H1 (cell line): ENCODE data around the gene TRIM22. TPM values are rescaled to one million over a fixed set of nuclear protein-coding genes. Genes with fewer than 3 reads are reported as not detected.

ENCODE experiments used
- polyA plus RNA-seq, 7 experiments: library from polyadenylated mRNA; depleted of rRNA in 3 of 7; stranded (reverse) in 5 of 7; unstranded in 2 of 7; fragments of >200 nt in 5 of 7; fragments of 200-250 nt in 2 of 7; gene quantifications; 1 replicate in 5 of 7; 2 replicates in 1 of 7; 4 replicates in 1 of 7; pipeline versions ENCODE4 v1.2.1 to v1.2.3, GENCODE V29; 2011 to 2013; ENCODE audit warnings: missing spikeins in 2 of 7, mixed read lengths in 2 of 7
- total RNA-seq: library from RNA; stranded (reverse); fragmentation: NEBNext Ultra II Directional; extraction: Animal tissue kit (Norgen Biotek cat#: 25700); gene quantifications from 2 replicates; pipeline ENCODE4 v1.2.1, GENCODE V29; 2021

The TRIM22 gene
- total and polyA plus RNA-seq, 2 of the 8 experiments (the other 6 are each of a cell fraction or from before 2014, with no cell fraction given) = 56.0 to 82.7 TPM

Other genes with a start within 250 kb of the TRIM22 start
- not detected in 2 replicates for gene OR51I1, start 248.3 kb upstream of the TRIM22 start, total RNA-seq
- gene OR51I1, start 248.3 kb upstream of the TRIM22 start, polyA plus RNA-seq (2011; rRNA removed) = not detected in 2 replicates
- gene OR51I2, start 240.5 kb upstream of the TRIM22 start, total RNA-seq = not detected in 2 replicates
- gene OR51I2, start 240.5 kb upstream of the TRIM22 start, polyA plus RNA-seq (2011; rRNA removed) = not detected in 2 replicates
- gene OR52D1, start 201.1 kb upstream of the TRIM22 start, total RNA-seq = not detected in 2 replicates
- gene OR52D1, start 201.1 kb upstream of the TRIM22 start, polyA plus RNA-seq (2011; rRNA removed) = not detected in 2 replicates
- not detected in 2 replicates for gene UBQLN3, start 179.8 kb upstream of the TRIM22 start, total RNA-seq
- gene UBQLN3, start 179.8 kb upstream of the TRIM22 start, polyA plus RNA-seq (2011; rRNA removed) = not detected in 2 replicates
- gene UBQLNL, start 173.1 kb upstream of the TRIM22 start, total RNA-seq = not detected in 2 replicates
- gene UBQLNL, start 173.1 kb upstream of the TRIM22 start, polyA plus RNA-seq (2011; rRNA removed) = 0.22 and 0.35 TPM in 2 replicates
- not detected in 2 replicates for gene OR52H1, start 141.2 kb upstream of the TRIM22 start, total RNA-seq
- 0.09 TPM in 2 replicates for gene OR52H1, start 141.2 kb upstream of the TRIM22 start, polyA plus RNA-seq (2011; rRNA removed)
- not detected in 2 replicates for gene OR52B6, start 108.9 kb upstream of the TRIM22 start, total RNA-seq
- not detected in 2 replicates for gene OR52B6, start 108.9 kb upstream of the TRIM22 start, polyA plus RNA-seq (2011; rRNA removed)
- gene TRIM6, start 93.2 kb upstream of the TRIM22 start, total RNA-seq = 20.6 and 21.6 TPM in 2 replicates
- gene TRIM6, start 93.2 kb upstream of the TRIM22 start, polyA plus RNA-seq (2011; rRNA removed) = 21.8 and 23.3 TPM in 2 replicates
- gene TRIM34, start 64.8 kb upstream of the TRIM22 start, total RNA-seq = 0.63 and 0.76 TPM in 2 replicates
- gene TRIM34, start 64.8 kb upstream of the TRIM22 start, polyA plus RNA-seq (2011; rRNA removed) = 2.6 and 5.8 TPM in 2 replicates
- 33.3 and 35.5 TPM in 2 replicates for gene TRIM5, start 4.7 kb upstream of the TRIM22 start, total RNA-seq
- 14.5 and 23.5 TPM in 2 replicates for gene TRIM5, start 4.7 kb upstream of the TRIM22 start, polyA plus RNA-seq (2011; rRNA removed)
- gene OR56B1, start 46.7 kb downstream of the TRIM22 start, total RNA-seq = not detected in 2 replicates
- 0.08 and 0.20 TPM in 2 replicates for gene OR56B1, start 46.7 kb downstream of the TRIM22 start, polyA plus RNA-seq (2011; rRNA removed)
- gene OR52N4, start 64.5 kb downstream of the TRIM22 start, total RNA-seq = not detected in 2 replicates
- 3.5 and 3.7 TPM in 2 replicates for gene OR52N4, start 64.5 kb downstream of the TRIM22 start, polyA plus RNA-seq (2011; rRNA removed)
- not detected in 2 replicates for gene OR52N5, start 93.6 kb downstream of the TRIM22 start, total RNA-seq
- gene OR52N5, start 93.6 kb downstream of the TRIM22 start, polyA plus RNA-seq (2011; rRNA removed) = 0.06 and 0.12 TPM in 2 replicates
- gene OR52N1, start 101.5 kb downstream of the TRIM22 start, total RNA-seq = not detected in 2 replicates
- 0.09 TPM in 1 of 2 replicates, not detected in the other for gene OR52N1, start 101.5 kb downstream of the TRIM22 start, polyA plus RNA-seq (2011; rRNA removed)
- 0.33 and 0.39 TPM in 2 replicates for gene OR52N2, start 119.1 kb downstream of the TRIM22 start, total RNA-seq
- 3.8 and 4.8 TPM in 2 replicates for gene OR52N2, start 119.1 kb downstream of the TRIM22 start, polyA plus RNA-seq (2011; rRNA removed)
- not detected in 2 replicates for gene OR52E6, start 152.1 kb downstream of the TRIM22 start, total RNA-seq
- 0.14 TPM in 1 of 2 replicates, not detected in the other for gene OR52E6, start 152.1 kb downstream of the TRIM22 start, polyA plus RNA-seq (2011; rRNA removed)
- not detected in 2 replicates for gene OR52E8, start 167.9 kb downstream of the TRIM22 start, total RNA-seq
- gene OR52E8, start 167.9 kb downstream of the TRIM22 start, polyA plus RNA-seq (2011; rRNA removed) = not detected in 2 replicates
- gene OR52E4, start 190.8 kb downstream of the TRIM22 start, total RNA-seq = not detected in 2 replicates
- not detected in 2 replicates for gene OR52E4, start 190.8 kb downstream of the TRIM22 start, polyA plus RNA-seq (2011; rRNA removed)
- gene OR52E5, start 203.4 kb downstream of the TRIM22 start, total RNA-seq = not detected in 2 replicates
- not detected in 2 replicates for gene OR52E5, start 203.4 kb downstream of the TRIM22 start, polyA plus RNA-seq (2011; rRNA removed)